Lower lobe of right lung (tissue), 2 donors: ENCODE measurements around the gene GOPC. TPM values are rescaled to one million over a fixed set of nuclear protein-coding genes. Genes with fewer than 3 reads are reported as not detected.

Source experiments
- ATAC-seq, 2 donors: fragments of 200-7000 bp; cut with Tn5 transposase; one replicate each; pipeline ENCODE4 v1.9.1; 2020 to 2022; ENCODE audit warnings: mild to moderate bottlenecking in 2 of 2, moderate library complexity in 2 of 2
- DNase-seq: peaks from one replicate; pipeline ENCODE4 v3.0.0-alpha.2; 2020
- H3K27ac ChIP-seq: fragments of 200-600 bp; one replicate; pipeline ENCODE4 v1.8.0; 2022
- H3K27me3 ChIP-seq: fragments of 200-600 bp; one replicate; pipeline ENCODE4 v1.8.0; 2022; ENCODE audit warnings: low read depth
- H3K36me3 ChIP-seq: fragments of 200-600 bp; one replicate; pipeline ENCODE4 v1.8.0; 2022; ENCODE audit warnings: mild to moderate bottlenecking
- H3K4me1 ChIP-seq: fragments of 200-600 bp; one replicate; pipeline ENCODE4 v1.8.0; 2022
- H3K4me3 ChIP-seq: fragments of 200-600 bp; one replicate; pipeline ENCODE4 v1.8.0; 2022; ENCODE audit warnings: mild to moderate bottlenecking
- H3K9me3 ChIP-seq: fragments of 200-600 bp; one replicate; pipeline ENCODE4 v1.8.0; 2022
- CTCF ChIP-seq: fragments of 200-600 bp; IDR thresholded peaks from one replicate; pipeline ENCODE4 v1.8.0; 2022; ENCODE audit warnings: antibody characterized with exemption, mild to moderate bottlenecking
- intact Hi-C: fragments of 100-400 bp; cut with DNase I; formaldehyde crosslinking; loops from one replicate; pipeline ENCODE4 v1.11.0; 2022
- total RNA-seq: library from RNA; stranded (reverse); fragmentation: NEBNext Ultra II Directional; extraction: Animal tissue kit (Norgen Biotek cat#: 25700); gene quantifications from one replicate; pipeline ENCODE4 v1.2.1, GENCODE V29; 2021
- donor health status: DM: no; HTN: yes; CAD: no; lungs with severe emphysema.

Gene GOPC
- total RNA-seq, 1 donor from 2014 or later: 22.4 TPM

GRCh38 chr6:117513778-117514365, 88.4 kb downstream of the GOPC start:
- H3K4me3 ChIP-seq: no peak overlapping the region
- no peaks in the 10 kb centered on the region for H3K27me3 ChIP-seq
- no peak for ATAC-seq
- TF ChIP-seq CTCF: no peak
- no peak for DNase-seq
- H3K9me3 ChIP-seq: no peaks in the 10 kb centered on the region
- no peak overlapping the region for H3K27ac ChIP-seq
- H3K36me3 ChIP-seq: no peaks in the 10 kb centered on the region
- H3K4me1 ChIP-seq: no peaks in the 10 kb centered on the region
- intact Hi-C loops: no loop called here

- Histone ChIP-seq H3K27ac (no peak overlapping the region), H3K27me3 (no peaks in the 10 kb centered on the region), H3K36me3 (no peaks in the 10 kb centered on the region), H3K4me3 (no peak overlapping the region), H3K4me1 (no peaks in the 10 kb centered on the region), H3K9me3 (no peaks in the 10 kb centered on the region)
- intact Hi-C loops: no loop called here
- TF ChIP-seq CTCF: no peak
- no peak for DNase-seq
- no peak for ATAC-seq
Measured at GRCh38 chr6:117512987-117513573, 89.2 kb downstream of the GOPC start.

- Histone ChIP-seq H3K9me3 (no peaks in the 10 kb centered on the region), H3K4me3 (no peak overlapping the region), H3K27ac (no peak overlapping the region), H3K4me1 (no peaks in the 10 kb centered on the region), H3K27me3 (no peaks in the 10 kb centered on the region), H3K36me3 (no peaks in the 10 kb centered on the region)
- ATAC-seq (no peak), DNase-seq (no peak)
- intact Hi-C loops: no loop called here
- TF ChIP-seq CTCF: no peak
Measured at GRCh38 chr6:117512056-117512828, 90.1 kb downstream of the GOPC start.

Other genes with a start within 250 kb of the GOPC start
- gene ROS1, start 176.6 kb downstream of the GOPC start, total RNA-seq: 151 TPM
- gene DCBLD1, start 119.8 kb downstream of the GOPC start, total RNA-seq: 18.3 TPM
- gene NUS1, start 73.0 kb upstream of the GOPC start, total RNA-seq: 36.5 TPM